Kidney glomerular epithelial cell (primary cell): Measurements from ENCODE around the gene SSNA1.

Experiments
- DNase-seq: peaks from one replicate; lab custom pipeline; 2025; lab: John Stamatoyannopoulos, UW

SSNA1 gene

DNA sequence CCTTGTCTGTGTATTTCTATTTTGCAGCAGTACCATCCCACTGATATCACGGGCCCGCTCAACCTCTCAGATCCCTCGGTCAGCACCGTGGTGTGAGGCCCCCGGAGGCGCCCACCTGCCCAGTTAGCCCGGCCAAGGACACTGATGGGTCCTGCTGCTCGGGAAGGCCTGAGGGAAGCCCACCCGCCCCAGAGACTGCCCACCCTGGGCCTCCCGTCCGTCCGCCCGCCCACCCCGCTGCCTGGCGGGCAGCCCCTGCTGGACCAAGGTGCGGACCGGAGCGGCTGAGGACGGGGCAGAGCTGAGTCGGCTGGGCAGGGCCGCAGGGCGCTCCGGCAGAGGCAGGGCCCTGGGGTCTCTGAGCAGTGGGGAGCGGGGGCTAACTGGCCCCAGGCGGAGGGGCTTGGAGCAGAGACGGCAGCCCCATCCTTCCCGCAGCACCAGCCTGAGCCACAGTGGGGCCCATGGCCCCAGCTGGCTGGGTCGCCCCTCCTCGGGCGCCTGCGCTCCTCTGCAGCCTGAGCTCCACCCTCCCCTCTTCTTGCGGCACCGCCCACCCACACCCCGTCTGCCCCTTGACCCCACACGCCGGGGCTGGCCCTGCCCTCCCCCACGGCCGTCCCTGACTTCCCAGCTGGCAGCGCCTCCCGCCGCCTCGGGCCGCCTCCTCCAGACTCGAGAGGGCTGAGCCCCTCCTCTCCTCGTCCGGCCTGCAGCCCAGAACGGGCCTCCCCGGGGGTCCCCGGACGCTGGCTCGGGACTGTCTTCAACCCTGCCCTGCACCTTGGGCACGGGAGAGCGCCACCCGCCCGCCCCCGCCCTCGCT, 20.5 kb upstream of the SSNA1 start:
- DNase-seq: no peak

- no peak for DNase-seq
Measured at GRCh38 chr9:137168573-137168903, 19.9 kb upstream of the SSNA1 start.

DNA sequence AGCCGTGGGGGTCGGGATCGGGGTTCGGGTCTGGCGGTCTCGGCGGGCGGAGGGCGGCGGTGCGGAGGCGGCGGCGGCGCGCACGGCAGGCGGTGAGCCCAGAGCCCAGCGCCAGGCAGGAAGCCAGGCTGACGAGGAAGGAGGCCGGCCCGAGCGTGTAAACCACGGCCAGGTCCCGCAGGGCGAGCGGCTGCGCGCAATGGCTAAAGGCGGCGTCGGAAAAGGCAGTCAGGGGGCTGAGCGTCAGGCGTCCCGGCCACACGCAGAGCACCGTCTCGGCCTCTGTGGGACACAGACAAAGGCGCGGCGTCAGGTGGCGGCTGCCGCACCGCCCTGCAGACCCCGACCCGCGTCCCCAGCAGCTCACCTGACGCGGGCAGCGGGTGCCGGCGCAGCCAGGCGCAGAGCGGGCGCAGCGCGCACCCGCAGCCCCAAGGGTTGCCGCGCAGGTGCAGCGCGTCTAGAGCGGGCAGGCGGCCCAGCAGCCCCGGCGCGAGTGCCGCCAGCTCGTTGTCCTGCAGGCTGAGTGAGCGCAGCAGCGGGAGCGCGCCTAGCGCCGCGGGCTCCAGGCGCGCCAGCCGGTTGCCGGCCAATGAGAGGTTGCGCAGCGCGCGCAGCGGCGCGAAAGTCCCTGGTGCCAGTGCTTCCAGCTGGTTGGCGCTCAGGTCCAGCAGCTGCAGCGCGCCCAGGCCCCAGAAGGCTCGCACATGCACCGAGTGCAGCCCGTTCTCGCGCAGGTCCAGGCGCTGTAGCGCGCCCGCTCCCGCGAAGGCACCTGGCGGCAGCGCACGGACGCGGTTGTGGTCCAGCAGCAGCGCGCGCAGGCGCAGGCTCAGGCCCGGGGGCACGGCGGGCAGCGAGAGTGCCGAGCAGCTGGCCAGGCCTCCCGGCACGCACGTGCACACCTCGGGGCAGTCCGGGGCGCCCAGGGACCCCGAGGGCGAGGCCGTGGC, 19.3 kb upstream of the SSNA1 start:
- no peak for DNase-seq

DNA sequence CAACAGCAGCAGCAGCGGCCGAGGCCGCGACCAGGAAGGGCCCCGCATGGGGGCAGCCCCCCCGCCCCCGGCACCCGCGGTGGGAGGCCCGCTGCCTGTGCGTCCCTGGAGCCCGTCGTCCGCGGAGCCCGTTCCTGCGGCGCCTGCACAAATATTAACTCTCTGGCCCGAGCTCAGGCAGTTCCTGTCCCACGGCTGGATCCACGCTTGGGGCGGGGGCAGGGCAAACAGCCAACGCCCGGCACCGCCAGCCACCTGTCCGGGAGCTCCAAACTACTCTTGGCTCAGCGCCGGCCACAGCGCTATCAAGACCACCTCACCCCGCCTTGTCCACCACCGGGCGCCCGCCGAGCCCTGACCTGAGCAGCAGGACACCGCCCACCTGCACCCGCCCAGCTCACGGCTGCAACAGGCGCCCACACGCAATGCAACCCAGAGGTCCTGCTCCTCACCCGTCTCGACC, 18.5 kb upstream of the SSNA1 start, which contains the start of gene LRRC26:
Gene LRRC26 (minus strand): TSS at position 156 of the 463 bp plus-strand sequence. CDS start 108 bp downstream, at position 48.
- no peak for DNase-seq

- DNase-seq: no peak
Measured at GRCh38 chr9:137170486-137171148, 17.9 kb upstream of the SSNA1 start.

DNA sequence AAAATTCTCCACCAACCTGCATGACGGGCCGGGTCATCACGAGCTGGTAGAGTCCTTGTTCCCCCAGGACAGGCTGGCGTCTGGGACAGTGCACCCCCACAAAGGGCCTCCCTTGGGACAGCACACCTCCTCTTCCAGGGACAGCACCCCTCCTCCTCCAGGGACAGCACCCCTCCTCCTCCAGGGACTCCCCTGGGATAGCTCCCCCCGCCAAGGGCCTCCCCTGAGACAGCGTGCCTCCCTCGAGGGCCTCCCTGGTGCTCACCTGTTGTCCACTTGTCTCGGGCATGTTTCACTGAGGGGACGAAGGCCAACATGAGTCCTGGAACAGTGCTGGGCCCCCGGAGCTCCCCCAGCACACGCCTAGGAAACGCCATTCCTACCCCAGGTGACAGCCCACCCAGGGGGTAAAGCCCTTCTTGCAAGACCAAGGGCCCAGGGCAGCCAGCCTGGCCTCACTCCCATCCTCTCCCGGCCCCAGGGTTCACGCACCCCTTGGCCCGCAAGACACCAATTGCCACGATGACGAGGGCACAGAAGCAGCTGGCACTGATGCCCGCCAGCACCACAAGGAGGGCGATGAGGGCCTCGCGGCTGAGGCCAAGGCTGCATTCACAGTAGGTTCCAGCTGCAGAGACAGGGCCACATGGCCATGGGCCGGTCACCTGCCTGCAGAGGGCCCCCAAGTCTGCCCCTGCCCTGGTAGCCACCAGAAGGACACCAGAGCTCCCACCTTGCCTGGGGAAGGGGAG, 17.2 kb upstream of the SSNA1 start:
- DNase-seq: no peak

DNA sequence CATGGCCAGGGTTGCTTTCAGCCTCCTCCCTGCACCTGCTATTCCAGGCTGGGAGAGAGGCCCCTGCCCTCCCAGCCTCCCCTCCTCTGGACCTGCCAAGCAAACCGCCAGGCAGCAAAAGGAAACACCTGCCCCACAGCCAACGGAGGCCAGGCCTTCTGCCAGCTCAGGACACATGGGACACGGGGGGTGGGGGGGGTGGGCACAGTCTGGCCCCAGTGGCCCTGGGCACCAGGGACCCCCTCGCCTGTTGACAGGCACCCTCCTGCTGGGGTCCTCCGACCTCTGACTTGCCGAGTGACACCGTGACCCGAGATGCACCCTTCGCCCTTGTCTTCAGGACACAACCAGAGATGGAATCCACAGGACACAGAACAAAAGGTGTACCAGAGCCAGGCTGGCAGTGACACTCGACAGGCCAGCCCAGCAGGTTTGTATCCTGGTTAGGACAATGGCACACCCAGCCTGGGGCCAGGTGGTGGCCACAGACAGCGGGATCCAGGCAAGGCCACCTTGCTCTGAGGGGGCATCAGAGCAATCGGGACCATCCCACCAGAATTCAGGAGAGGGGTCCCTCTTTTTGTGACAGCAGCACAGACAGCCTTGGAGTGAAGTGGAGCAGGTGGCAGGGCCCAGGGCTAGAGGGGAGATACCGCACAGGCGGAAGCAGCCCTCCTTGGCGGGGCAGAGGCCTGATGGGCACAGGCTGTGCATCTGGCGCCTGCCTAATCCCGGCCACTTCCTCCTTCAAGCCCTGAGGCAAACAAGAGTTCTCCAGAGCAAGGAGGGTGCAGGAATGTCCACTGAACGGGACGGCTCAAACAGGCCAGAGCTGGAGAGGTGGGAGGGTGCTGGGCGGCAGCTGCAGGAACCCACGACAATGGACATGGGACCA, 15.3 kb upstream of the SSNA1 start:
- DNase-seq: no peak

DNA sequence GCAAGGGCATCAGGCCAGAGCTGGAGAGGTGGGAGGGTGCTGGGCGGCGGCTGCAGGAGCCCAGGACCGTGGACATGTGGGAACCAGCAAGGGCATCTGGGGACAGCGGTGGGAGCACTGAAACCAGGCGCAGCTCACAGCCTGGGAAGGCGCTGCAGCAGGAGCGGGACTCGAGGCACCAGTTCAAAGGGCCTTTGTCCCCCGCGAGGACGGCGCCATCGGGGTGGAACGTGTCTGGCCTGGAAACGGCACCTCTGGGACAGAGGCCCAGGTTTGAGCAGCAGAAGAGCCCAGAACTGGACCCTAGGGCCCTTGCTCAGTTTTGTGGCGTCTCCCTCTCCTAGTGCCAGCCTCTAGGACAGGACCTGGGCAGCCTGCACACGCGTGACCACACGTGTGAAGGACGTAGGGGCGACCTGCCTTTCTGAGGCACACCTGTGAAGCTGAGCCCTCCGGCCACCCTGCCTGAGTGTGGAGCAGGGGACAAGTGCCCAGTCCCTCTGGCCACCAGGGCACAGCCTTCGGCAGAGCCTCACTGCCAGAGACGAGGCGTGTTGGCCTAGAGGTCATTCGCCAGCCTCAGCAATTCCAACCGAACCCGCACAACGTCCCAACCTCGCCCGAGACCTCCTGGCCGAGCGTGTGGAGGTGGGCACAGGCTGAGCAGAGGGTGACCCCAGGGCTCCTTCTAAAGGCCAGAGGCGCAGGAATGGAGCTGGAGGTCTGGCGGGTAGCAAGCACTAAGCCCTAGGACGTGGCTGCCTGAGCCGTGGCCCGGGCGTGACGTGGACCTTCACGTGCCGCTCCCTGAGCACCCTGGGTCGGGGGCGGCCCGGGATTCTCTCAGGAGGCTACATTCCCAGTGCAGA, 14.4 kb upstream of the SSNA1 start:
- no peak for DNase-seq

GRCh38 chr9:137174722-137175293, 13.7 kb upstream of the SSNA1 start:
- DNase-seq: no peak

DNA sequence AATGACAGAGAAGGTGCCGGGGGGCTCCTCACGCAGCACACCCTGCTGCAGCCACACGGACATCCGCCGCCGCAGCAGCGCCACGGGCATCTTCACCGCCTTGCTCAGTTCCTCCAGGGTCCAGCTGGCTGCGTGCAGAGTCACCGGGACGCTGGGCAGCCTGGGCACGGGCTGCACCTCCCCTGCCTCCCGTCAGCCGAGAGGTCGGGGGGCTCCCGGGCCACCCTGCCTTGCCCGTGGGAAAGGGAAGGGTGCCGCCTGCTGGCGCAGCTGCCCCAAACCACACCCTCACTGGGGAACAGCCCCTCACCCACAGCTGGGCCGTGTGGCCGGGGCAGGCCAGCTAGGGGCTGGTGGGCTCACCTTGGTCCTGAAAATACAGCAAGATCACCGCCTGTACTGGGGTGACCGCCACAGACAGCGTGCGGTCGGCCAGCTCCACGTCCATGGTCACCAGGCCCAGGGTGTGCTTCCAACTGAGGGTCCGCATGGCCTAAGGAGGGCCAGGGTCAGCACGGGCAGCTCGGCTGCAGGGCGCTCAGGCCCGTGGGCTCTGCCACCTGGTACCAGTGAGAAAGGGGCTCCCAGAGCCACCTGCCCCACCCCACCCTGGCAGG, 13.0 kb upstream of the SSNA1 start:
- no peak for DNase-seq

DNA sequence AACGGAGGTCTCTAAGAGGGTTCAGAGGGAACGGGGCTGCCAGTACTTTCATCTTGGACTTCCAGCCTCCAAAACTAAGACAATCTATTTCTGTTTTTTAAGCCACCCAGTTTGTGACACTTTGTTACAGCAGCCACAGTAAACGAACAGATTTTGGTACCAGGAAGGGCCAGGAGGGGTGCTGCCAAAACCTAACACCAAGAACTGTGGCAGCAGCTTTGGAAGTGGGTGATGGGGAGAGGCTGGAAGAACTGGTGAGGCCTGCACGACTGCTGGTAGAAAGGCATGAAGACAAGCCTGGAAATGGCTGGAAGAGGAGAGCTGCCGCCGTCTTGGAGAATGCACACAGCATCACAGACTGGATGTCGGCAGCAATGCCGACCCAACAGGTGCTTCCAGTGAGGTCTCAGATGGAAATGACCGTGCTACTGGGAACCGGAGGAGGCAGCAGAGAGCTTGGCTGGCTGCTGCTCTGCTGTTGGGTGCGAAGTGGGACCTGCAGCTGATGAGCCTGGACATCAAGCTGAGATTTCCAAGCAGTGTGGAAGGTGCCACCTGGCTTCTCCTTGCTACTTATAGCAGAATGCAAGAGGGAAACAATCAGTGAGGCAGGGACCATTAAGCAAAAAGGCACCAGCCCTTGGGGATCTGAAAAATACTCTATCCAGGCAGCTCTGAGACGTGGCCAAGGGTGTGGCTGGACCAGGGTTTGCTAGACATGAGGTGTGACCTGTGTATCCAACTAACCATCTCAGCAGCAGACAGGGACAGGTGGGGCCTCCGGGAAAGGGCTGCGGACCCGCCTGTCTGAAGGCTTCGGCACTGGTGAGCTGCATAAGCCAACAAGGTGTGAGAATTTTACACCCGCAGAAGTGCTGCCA, 11.9 kb upstream of the SSNA1 start:
- no peak for DNase-seq

GRCh38 chr9:137178201-137178938, 10.1 kb upstream of the SSNA1 start:
- no peak for DNase-seq

DNA sequence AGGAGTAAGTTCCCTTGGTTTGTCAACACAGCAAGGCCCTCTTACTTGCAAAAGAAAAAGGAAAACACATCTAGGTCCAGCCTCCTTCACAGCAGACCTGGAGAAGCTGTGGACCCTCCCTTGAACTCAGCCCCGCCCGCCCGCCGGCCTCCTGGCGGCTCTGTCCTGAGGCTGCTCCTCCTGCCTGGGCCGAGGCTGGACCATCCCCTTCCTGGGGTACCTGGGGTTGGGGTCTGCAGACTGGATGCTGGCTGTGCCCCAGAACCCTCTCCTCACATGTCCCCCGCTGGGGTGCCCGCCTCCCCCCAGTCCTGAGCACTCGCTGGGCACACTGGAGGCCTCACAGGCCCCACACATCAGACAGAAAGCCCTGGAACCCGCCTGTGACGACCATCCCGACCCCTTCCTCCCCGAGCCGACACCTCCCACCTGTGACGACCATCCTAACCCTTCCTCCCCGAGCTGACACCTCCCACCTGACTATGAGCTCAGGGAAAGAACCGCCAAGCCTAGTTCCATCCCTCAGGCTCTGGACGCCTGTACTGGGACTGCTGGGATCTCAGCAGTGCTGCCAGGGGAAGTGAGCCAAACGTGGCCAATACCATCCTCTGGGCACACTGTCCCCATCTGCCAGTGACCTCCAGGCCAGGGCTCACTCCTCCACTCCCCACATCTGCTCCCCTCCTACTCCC, 9.4 kb upstream of the SSNA1 start:
- DNase-seq: no peak

- no peak for DNase-seq
Measured at GRCh38 chr9:137179761-137180160, 8.7 kb upstream of the SSNA1 start.

GRCh38 chr9:137180491-137180890, 8.0 kb upstream of the SSNA1 start:
- DNase-seq: no peak

GRCh38 chr9:137181680-137182079, 6.8 kb upstream of the SSNA1 start:
- DNase-seq: no peak
